Measurements from ENCODE around the gene MDN1. TPM values are rescaled to one million over a fixed set of nuclear protein-coding genes. Genes with fewer than 3 reads are reported as not detected.

Gene MDN1
- total and polyA plus RNA-seq, 2 of the 13 experiments (the other 11 are each of a cell fraction or from before 2014, with no cell fraction given), result 18.8 to 52.9 TPM

DNA sequence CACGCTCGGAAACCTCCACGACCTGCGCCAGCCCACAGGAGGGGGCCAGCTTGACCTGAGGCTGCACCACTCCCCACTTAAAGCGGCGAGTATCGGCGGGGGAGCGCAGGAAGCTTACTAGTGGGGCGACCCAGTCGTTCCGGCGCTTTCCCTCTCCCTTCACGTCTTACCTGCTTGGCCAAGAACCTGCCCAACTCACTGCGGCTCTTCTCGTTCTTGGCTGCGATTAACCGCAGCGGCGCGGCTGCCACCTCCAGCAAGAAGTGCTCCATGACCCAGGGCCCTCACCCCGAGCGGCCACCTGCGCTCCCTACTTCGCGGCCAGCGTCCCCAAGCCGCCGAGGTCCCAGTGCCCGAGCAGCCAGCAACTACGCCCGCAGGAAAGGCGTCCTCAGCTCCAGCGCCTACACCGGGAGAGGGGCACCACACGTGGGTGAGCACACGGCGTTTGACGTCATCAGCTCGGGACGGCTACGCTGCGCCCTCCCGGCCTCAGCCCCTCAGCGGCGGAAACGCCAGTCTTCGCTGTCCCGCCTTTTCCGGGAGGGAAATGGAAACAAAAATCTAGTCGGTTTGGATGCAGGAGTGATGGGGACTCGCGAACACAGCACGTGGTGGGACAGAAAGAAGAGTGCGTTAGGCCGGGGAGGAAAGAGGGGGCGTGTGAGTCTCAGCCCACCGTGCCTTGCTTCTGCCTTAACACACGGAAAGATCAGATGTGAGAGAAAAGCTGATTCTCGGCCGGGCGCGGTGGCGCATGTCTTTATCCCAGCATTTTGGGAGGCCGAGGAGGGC, at the start of gene MDN1 (continued):
- TF ChIP-seq ZNF253 (CRISPR knock-in tag; IDR thresholded peaks at IDR 0.05; ENCODE audit: borderline replicate concordance) (no peak), NKX3-1 (CRISPR knock-in tag; IDR thresholded peaks at IDR 0.05) (peak; percentile 31), AHDC1 (CRISPR knock-in tag; IDR thresholded peaks at IDR 0.05; ENCODE audit: borderline replicate concordance) (0 out of 2 replicates have a peak, but pooled peaks have one; percentile 50), KDM4B (CRISPR knock-in tag; IDR thresholded peaks at IDR 0.05) (no peak), FOXA1 (IDR thresholded peaks at IDR 0.05) (no peak), FOXA1 (CRISPR knock-in tag; IDR thresholded peaks at IDR 0.05) (no peak), ZBTB37 (CRISPR knock-in tag; IDR thresholded peaks at IDR 0.05) (no peak), FOXO1 (CRISPR knock-in tag; IDR thresholded peaks at IDR 0.05) (no peak; the same call in 1 of the 2 replicates), HDAC2 (CRISPR knock-in tag; IDR thresholded peaks at IDR 0.05) (peak; percentile 85; the same call in 1 of the 2 replicates), HHEX (CRISPR knock-in tag; IDR thresholded peaks at IDR 0.05) (no peak), FOXA3 (CRISPR knock-in tag; IDR thresholded peaks at IDR 0.05) (peak; percentile 65), ZNF800 (CRISPR knock-in tag; IDR thresholded peaks at IDR 0.05) (peak; percentile 15; the same call in 1 of the 2 replicates), MAFK (conservative IDR thresholded peaks at IDR 0.05 in 1 of 2, IDR thresholded peaks at IDR 0.05 in 1 of 2; ENCODE audit: low read length in 2 of 2) (no peak), SMARCC2 (IDR thresholded peaks at IDR 0.05) (no peak), TMF1 (CRISPR knock-in tag; IDR thresholded peaks at IDR 0.05; ENCODE audit: low read depth) (peak; percentile 85), AGO1 (IDR thresholded peaks at IDR 0.05; ENCODE audit: low read depth, low read length, poor library complexity, severe bottlenecking) (no peak), ZNF558 (CRISPR knock-in tag; IDR thresholded peaks at IDR 0.05; ENCODE audit: borderline replicate concordance) (peak; percentile 74; the same call in 1 of the 2 replicates), TFAP4 (IDR thresholded peaks at IDR 0.05; ENCODE audit: borderline replicate concordance, low read depth) (no peak; the same call in 1 of the 2 replicates)
- TF ChIP-seq, protein P1, sequence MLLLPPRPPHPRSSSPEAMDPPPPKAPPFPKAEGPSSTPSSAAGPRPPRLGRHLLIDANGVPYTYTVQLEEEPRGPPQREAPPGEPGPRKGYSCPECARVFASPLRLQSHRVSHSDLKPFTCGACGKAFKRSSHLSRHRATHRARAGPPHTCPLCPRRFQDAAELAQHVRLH (CRISPR knock-in tag; IDR thresholded peaks at IDR 0.05; ENCODE audit: borderline replicate concordance, low read depth), result no peak; the same call in 1 of the 2 replicates

All from HepG2 (cell line).